Transverse colon (tissue), 4 donors: ENCODE results near the gene DNAJC1. TPM values are rescaled to one million over a fixed set of nuclear protein-coding genes. Genes with fewer than 3 reads are reported as not detected.

ENCODE experiments used
- DNase-seq: peaks from one replicate; pipeline ENCODE4 v3.0.0-alpha.2; 2019
- H3K27ac ChIP-seq, 4 donors: fragments of 200-600 bp; sonication (generic); 2 replicates each; pipeline ENCODE4 v1.5.1; 2016 to 2018; ENCODE audit warnings: inconsistent platforms in 4 of 4
- H3K27me3 ChIP-seq: fragments of 200-600 bp; sonication (generic); 2 replicates; pipeline ENCODE4 v1.5.1; 2017; ENCODE audit warnings: inconsistent platforms
- H3K36me3 ChIP-seq, 4 donors: fragments of 200-600 bp; sonication (generic); 2 replicates each; pipeline ENCODE4 v1.5.1; 2017 to 2019; ENCODE audit warnings: inconsistent platforms in 4 of 4
- H3K4me1 ChIP-seq, 4 donors: fragments of 200-600 bp; sonication (generic); 2 replicates each; pipeline ENCODE4 v1.5.1; 2017 to 2020; ENCODE audit warnings: inconsistent platforms in 4 of 4
- H3K4me3 ChIP-seq, 4 donors: fragments of 200-600 bp; sonication (generic); 1 replicate in 1 of 4; 2 replicates in 3 of 4; pipeline versions ENCODE4 v1.5.1 to v1.6.1; 2017 to 2019; ENCODE audit warnings: inconsistent platforms in 4 of 4
- H3K9me3 ChIP-seq, 2 donors: fragments of 200-600 bp; sonication (generic); 2 replicates each; pipeline ENCODE4 v1.5.1; 2017 to 2019; ENCODE audit warnings: inconsistent platforms in 2 of 2
- EP300 ChIP-seq: sonication (generic); formaldehyde crosslinking; IDR thresholded peaks from one replicate; pipeline ENCODE4 v1.6.1; 2017; ENCODE audit warnings: antibody characterized with exemption, low read depth
- POLR2A ChIP-seq: fragments of 450-650 bp; IDR thresholded peaks from one replicate; pipeline ENCODE4 v1.6.1; 2016; ENCODE audit warnings: antibody characterized with exemption, mild to moderate bottlenecking, moderate library complexity
- POLR2AphosphoS5 ChIP-seq, 3 donors: sonication (generic); formaldehyde crosslinking; IDR thresholded peaks; one replicate each; pipeline ENCODE4 v1.6.1; 2016; ENCODE audit warnings: antibody characterized with exemption in 3 of 3
- WGBS, 2 donors: methylation state at CpG; one replicate each; pipeline ENCODE4 v1.1.5; 2018; ENCODE audit warnings: low coverage in 1 of 2; 5-methylcytosine and 5-hydroxymethylcytosine counted together
- in situ Hi-C, 4 donors: fragments of 200-750 bp; cut with MboI; loops; one replicate each; pipeline versions ENCODE4 v1.15.0 to v1.15.1; 2017; ENCODE audit warnings: low sequenced_read_pairs in 3 of 4, low pct_ligation_motif_present in 1 of 4, low pct_unique_long_range_greater_than_20kb in 1 of 4
- intact Hi-C: fragments of 100-400 bp; cut with DNase I; formaldehyde crosslinking; loops from one replicate; pipeline ENCODE4 v1.15.1; 2023; ENCODE audit warnings: low total_unique reads
- total RNA-seq, 4 donors: library from RNA; depleted of rRNA; stranded (reverse); fragments of >200 nt; gene quantifications; one replicate each; pipeline ENCODE4 v1.1.0, GENCODE V29; 2016
- TF ChIP-seq, protein P1 (sequence below), 5 experiments: fragments of 200-600 bp in 3 of 5; fragments of 450-650 bp in 2 of 5; sonication (generic) in 3 of 5; IDR thresholded peaks; 1 replicate in 2 of 5; 2 replicates in 3 of 5; pipeline ENCODE4 v1.5.1; 2016 to 2017; ENCODE audit warnings: antibody characterized with exemption in 5 of 5, inconsistent platforms in 3 of 5, mild to moderate bottlenecking in 2 of 5, moderate library complexity in 1 of 5

DNAJC1 gene
- total RNA-seq, 4 donors from 2014 or later: 18.5 to 71.7 (median 48.4) TPM

DNA sequence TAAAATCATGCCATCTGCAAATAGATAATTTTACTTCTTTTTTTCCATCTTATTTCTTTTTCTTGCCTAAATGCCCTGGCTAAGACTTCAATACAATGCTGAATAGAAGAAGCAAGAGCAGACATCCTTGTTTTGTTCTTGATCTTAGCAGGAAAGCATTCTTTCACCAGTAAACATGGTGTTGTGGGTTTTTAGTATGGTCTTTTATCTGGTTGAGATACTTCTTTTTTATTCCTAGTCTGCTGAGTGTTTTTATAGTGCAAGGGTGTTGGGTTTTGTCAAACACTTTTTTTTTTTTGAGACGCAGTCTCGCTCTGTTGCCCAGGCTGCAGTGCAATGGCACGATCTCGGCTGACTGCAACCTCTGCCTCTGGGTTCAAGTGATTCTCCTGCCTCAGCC is 232.3 kb downstream of the DNAJC1 start:
- TF ChIP-seq POLR2AphosphoS5 (IDR thresholded peaks at IDR 0.05) (no peak), POLR2A (no peak), EP300 (no peak)
- TF ChIP-seq, protein P1, sequence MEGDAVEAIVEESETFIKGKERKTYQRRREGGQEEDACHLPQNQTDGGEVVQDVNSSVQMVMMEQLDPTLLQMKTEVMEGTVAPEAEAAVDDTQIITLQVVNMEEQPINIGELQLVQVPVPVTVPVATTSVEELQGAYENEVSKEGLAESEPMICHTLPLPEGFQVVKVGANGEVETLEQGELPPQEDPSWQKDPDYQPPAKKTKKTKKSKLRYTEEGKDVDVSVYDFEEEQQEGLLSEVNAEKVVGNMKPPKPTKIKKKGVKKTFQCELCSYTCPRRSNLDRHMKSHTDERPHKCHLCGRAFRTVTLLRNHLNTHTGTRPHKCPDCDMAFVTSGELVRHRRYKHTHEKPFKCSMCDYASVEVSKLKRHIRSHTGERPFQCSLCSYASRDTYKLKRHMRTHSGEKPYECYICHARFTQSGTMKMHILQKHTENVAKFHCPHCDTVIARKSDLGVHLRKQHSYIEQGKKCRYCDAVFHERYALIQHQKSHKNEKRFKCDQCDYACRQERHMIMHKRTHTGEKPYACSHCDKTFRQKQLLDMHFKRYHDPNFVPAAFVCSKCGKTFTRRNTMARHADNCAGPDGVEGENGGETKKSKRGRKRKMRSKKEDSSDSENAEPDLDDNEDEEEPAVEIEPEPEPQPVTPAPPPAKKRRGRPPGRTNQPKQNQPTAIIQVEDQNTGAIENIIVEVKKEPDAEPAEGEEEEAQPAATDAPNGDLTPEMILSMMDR (IDR thresholded peaks at IDR 0.05): no peak
- Histone ChIP-seq H3K4me1 (no peaks in the 10 kb centered on the region), H3K4me3 (no peak overlapping the region), H3K27me3 (no peaks in the 10 kb centered on the region), H3K9me3 (no peaks in the 10 kb centered on the region), H3K27ac (no peak overlapping the region), H3K36me3 (peaks cover 0 to 1% (median 0%) of the 10 kb centered on the region in 4 donors)
- DNase-seq: no peak
- in situ Hi-C loops: no loop called here
- 90 to 100% methylated on average over 1 to 4 of the region's 4 CpGs for WGBS, 2 donors
- intact Hi-C loops: no loop called here

- Histone ChIP-seq H3K9me3 (no peaks in the 10 kb centered on the region), H3K4me1 (no peaks in the 10 kb centered on the region), H3K27me3 (no peaks in the 10 kb centered on the region), H3K27ac (no peak overlapping the region), H3K4me3 (no peak overlapping the region), H3K36me3 (peaks cover 0 to 6% (median 0%) of the 10 kb centered on the region in 4 donors)
- no peak for DNase-seq
- WGBS, 2 donors: 96 to 100% methylated on average over 3 of the region's 3 CpGs
- in situ Hi-C loops (no loop called here), intact Hi-C loops (no loop called here)
- no peak for TF ChIP-seq POLR2AphosphoS5 (IDR thresholded peaks at IDR 0.05)
- TF ChIP-seq EP300: no peak
- TF ChIP-seq POLR2A: no peak
- TF ChIP-seq, protein P1 (IDR thresholded peaks at IDR 0.05): no peak
Observed at GRCh38 chr10:21769041-21769440, 234.5 kb downstream of the DNAJC1 start.

- Histone ChIP-seq H3K27me3 (no peaks in the 10 kb centered on the region), H3K4me3 (no peak overlapping the region), H3K36me3 (peaks cover 0 to 6% (median 0%) of the 10 kb centered on the region in 4 donors), H3K4me1 (no peaks in the 10 kb centered on the region), H3K27ac (no peak overlapping the region), H3K9me3 (no peaks in the 10 kb centered on the region)
- no peak for DNase-seq
- WGBS, 2 donors: 84 to 85% methylated on average over 4 to 5 of the region's 5 CpGs
- in situ Hi-C loops (no loop called here), intact Hi-C loops (no loop called here)
- TF ChIP-seq, protein P1 (IDR thresholded peaks at IDR 0.05): no peak
- TF ChIP-seq POLR2A (no peak), POLR2AphosphoS5 (IDR thresholded peaks at IDR 0.05) (no peak), EP300 (no peak)
Observed at GRCh38 chr10:21764466-21765189, 238.9 kb downstream of the DNAJC1 start.

DNA sequence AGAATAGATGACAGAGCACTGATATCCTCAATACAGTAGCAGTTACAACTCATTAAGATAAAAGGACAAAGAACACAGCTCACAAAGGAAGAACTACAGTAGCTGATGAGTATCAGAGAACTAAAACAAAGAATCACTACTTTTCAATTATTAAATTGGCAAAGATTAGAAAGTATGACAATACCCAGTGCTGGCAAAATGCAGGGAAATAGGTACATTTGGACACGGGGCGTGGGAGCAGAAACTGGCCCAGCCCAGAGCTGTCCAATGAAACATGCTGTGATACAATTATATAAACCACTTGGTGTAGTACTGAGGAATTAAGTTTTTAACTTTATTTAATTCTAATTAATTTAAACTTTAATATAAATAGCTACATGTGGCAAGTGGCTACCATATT is 243.2 kb downstream of the DNAJC1 start:
- Histone ChIP-seq H3K4me1 (no peaks in the 10 kb centered on the region), H3K27me3 (no peaks in the 10 kb centered on the region), H3K27ac (no peak overlapping the region), H3K4me3 (no peak overlapping the region), H3K36me3 (no peaks in the 10 kb centered on the region), H3K9me3 (no peaks in the 10 kb centered on the region)
- 97 to 100% methylated on average over 2 of the region's 2 CpGs for WGBS, 2 donors
- in situ Hi-C loops (no loop called here), intact Hi-C loops (no loop called here)
- TF ChIP-seq POLR2A (no peak), EP300 (no peak), POLR2AphosphoS5 (IDR thresholded peaks at IDR 0.05) (no peak)
- TF ChIP-seq, protein P1 (IDR thresholded peaks at IDR 0.05): no peak
- DNase-seq: no peak
